Neutrophil (primary cell): ENCODE results near the gene RNH1.

ENCODE experiments used
- H3K27ac ChIP-seq: fragments of 200-600 bp; sonication (generic); 2 replicates; pipeline ENCODE4 v1.5.1; 2016; ENCODE audit warnings: mild to moderate bottlenecking, moderate library complexity
- H3K27me3 ChIP-seq: fragments of 200-600 bp; sonication (generic); 2 replicates; pipeline ENCODE4 v1.6.0; 2016; ENCODE audit warnings: mild to moderate bottlenecking
- H3K36me3 ChIP-seq: fragments of 200-600 bp; sonication (generic); 2 replicates; pipeline ENCODE4 v1.5.1; 2017
- H3K4me1 ChIP-seq, 2 experiments: fragments of 200-600 bp in 1 of 2; sonication (generic) in 1 of 2; 1 replicate in 1 of 2; 2 replicates in 1 of 2; pipeline versions ENCODE4 v1.5.1 to v1.6.1; 2013 to 2016; ENCODE audit warnings: low read depth in 1 of 2, low read length in 1 of 2, mild to moderate bottlenecking in 1 of 2, moderate library complexity in 1 of 2; ENCODE audit not compliant: control insufficient read depth in 1 of 2, insufficient read depth in 1 of 2
- H3K4me3 ChIP-seq, 2 experiments: fragments of 200-600 bp in 1 of 2; sonication (generic) in 1 of 2; 1 replicate in 1 of 2; 2 replicates in 1 of 2; pipeline ENCODE4 v1.5.1; 2013 to 2016; ENCODE audit warnings: low read depth in 1 of 2, low read length in 1 of 2, mild to moderate bottlenecking in 1 of 2, moderate library complexity in 1 of 2
- H3K9me3 ChIP-seq: fragments of 200-600 bp; sonication (generic); 2 replicates; pipeline ENCODE4 v1.5.1; 2016
- TF ChIP-seq, protein P1 (sequence below): fragments of 200-600 bp; sonication (generic); IDR thresholded peaks from 2 replicates; pipeline ENCODE4 v1.5.1; 2016; ENCODE audit warnings: antibody characterized with exemption

RNH1 gene

DNA sequence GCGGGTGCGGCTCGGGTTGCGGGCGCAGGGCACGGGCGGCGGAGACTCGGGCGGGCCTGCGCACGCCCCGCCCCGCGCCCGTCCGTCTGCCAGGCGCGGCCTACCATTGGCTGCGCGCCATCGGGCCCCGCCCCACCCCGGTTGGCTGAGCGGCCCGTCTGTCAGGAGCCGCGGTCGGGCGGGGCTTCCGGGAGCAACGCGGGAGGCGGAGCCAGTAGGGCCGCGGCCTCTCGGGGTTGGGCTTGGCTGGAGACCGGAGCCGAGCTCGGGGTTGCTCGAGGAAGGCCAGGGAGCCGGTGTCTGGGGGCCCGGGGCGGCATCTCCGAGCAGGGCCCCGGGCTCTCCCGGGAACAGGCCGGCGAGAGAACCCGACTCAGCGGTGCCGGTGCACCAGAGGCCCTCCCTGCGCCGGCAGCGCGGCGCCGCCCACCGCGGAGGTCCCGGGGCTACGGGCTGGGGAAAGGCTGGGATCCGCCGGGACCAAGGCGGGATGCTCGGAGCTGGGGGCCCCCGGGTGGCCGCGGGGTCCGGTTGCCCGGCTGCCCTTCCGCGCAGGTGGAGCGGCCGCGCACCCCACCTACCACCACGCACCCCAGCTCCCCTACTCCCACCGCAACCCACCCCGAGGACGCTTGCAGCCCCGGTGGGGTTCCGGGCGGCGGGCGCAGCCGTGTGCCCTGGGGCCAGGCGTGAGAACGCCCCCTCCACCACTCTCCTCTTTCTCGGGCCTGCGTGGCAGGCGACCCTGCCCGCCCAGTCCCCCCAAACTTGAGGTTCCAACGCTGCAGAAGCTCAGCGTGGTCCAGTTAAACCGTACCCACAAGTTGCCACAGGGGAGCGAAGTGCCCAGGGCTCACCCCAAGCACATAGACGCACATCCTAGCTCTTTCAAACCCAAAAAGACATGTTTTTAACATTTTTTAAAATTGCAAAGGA, 28.7 kb upstream of the RNH1 start, which contains the start of gene HRAS:
HRAS (minus strand) TSS at position 58 of the 936 bp plus-strand sequence.
- H3K27ac ChIP-seq, result peak within 1 kb of the TSS; percentile 11
- peaks cover 60% of the 10 kb centered on the region for H3K27me3 ChIP-seq
- no peaks in the 10 kb centered on the region for H3K9me3 ChIP-seq
- H3K36me3 ChIP-seq, result peaks cover 16% of the 10 kb centered on the region
- peak within 1 kb of the TSS; percentile 71 to 87 for H3K4me3 ChIP-seq
- TF ChIP-seq, protein P1, sequence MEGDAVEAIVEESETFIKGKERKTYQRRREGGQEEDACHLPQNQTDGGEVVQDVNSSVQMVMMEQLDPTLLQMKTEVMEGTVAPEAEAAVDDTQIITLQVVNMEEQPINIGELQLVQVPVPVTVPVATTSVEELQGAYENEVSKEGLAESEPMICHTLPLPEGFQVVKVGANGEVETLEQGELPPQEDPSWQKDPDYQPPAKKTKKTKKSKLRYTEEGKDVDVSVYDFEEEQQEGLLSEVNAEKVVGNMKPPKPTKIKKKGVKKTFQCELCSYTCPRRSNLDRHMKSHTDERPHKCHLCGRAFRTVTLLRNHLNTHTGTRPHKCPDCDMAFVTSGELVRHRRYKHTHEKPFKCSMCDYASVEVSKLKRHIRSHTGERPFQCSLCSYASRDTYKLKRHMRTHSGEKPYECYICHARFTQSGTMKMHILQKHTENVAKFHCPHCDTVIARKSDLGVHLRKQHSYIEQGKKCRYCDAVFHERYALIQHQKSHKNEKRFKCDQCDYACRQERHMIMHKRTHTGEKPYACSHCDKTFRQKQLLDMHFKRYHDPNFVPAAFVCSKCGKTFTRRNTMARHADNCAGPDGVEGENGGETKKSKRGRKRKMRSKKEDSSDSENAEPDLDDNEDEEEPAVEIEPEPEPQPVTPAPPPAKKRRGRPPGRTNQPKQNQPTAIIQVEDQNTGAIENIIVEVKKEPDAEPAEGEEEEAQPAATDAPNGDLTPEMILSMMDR, result peak; percentile 32
- peaks cover 30 to 31% of the 10 kb centered on the region in 2 experiments for H3K4me1 ChIP-seq

DNA sequence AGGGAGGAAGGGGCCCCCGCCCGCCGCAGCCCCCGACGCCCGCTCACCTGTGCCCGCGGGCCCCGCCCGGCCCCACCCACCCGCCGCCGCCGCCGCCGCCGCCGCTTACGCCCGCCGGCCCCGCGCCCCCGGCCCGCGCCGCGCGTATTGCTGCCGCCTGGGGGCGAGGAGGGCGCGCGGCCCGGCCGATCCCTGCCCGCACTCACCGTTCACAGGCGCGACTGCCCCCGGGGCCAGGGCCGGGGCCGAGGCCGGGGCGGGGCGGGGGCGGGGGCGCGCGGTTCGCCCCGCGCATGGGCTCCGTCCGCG, 28.1 kb upstream of the RNH1 start:
- H3K9me3 ChIP-seq, result no peaks in the 10 kb centered on the region
- peaks cover 30 to 31% of the 10 kb centered on the region in 2 experiments for H3K4me1 ChIP-seq
- H3K27ac ChIP-seq, result no peak overlapping the region
- TF ChIP-seq, protein P1, result no peak
- peaks cover 55% of the 10 kb centered on the region for H3K27me3 ChIP-seq
- peaks cover 16% of the 10 kb centered on the region for H3K36me3 ChIP-seq
- peak overlapping the region; percentile 60 to 71 for H3K4me3 ChIP-seq

GRCh38 chr11:534396-535209, 27.6 kb upstream of the RNH1 start:
- no peaks in the 10 kb centered on the region for H3K9me3 ChIP-seq
- TF ChIP-seq, protein P1, result no peak
- H3K27me3 ChIP-seq, result peaks cover 49% of the 10 kb centered on the region
- peaks cover 30 to 31% of the 10 kb centered on the region in 2 experiments for H3K4me1 ChIP-seq
- H3K27ac ChIP-seq, result no peak overlapping the region
- peak overlapping the region; percentile 53 to 60 for H3K4me3 ChIP-seq
- peaks cover 16% of the 10 kb centered on the region for H3K36me3 ChIP-seq

DNA sequence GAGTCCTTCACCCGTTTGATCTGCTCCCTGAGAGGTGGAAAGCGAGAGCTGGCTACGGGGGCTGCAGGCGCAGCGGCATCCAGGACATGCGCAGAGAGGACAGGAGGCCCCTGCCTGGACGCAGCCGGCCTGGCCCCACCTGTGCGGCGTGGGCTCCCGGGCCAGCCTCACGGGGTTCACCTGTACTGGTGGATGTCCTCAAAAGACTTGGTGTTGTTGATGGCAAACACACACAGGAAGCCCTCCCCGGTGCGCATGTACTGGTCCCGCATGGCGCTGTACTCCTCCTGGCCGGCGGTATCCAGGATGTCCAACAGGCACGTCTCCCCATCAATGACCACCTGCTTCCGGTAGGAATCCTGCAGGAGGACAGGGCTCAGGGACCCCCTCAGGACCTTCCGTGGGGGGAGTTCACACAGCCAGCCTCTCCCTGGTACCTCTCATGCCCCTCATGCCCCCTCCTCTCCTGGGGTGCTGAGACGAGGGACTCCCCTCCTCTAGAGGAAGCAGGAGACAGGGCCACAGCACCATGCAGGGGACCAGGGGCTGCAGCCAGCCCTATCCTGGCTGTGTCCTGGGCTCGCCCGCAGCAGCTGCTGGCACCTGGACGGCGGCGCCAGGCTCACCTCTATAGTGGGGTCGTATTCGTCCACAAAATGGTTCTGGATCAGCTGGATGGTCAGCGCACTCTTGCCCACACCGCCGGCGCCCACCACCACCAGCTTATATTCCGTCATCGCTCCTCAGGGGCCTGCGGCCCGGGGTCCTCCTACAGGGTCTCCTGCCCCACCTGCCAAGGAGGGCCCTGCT, 26.7 kb upstream of the RNH1 start:
- Histone ChIP-seq H3K27ac (no peak overlapping the region), H3K4me3 (no peak overlapping the region), H3K4me1 (peaks cover 30 to 31% of the 10 kb centered on the region in 2 experiments), H3K27me3 (peaks cover 43% of the 10 kb centered on the region), H3K36me3 (peaks cover 16% of the 10 kb centered on the region), H3K9me3 (no peaks in the 10 kb centered on the region)
- TF ChIP-seq, protein P1, result no peak

- peaks cover 36% of the 10 kb centered on the region for H3K27me3 ChIP-seq
- H3K4me1 ChIP-seq, result peaks cover 30 to 31% of the 10 kb centered on the region in 2 experiments
- H3K27ac ChIP-seq, result no peak overlapping the region
- TF ChIP-seq, protein P1, result no peak
- no peak overlapping the region for H3K4me3 ChIP-seq
- H3K36me3 ChIP-seq, result peaks cover 16% of the 10 kb centered on the region
- no peaks in the 10 kb centered on the region for H3K9me3 ChIP-seq
Observed at GRCh38 chr11:532986-533585, 26.0 kb upstream of the RNH1 start.
